SK-N-SH (cell line): ENCODE data around the gene TCP11L2. TPM values are rescaled to one million over a fixed set of nuclear protein-coding genes. Genes with fewer than 3 reads are reported as not detected.

Experiments used
- CTCF ChIA-PET: fragments of 300-600, 350-600 bp; formaldehyde crosslinking; extraction: SDS; loops from one replicate; lab custom pipeline; 2021; lab: Yijun Ruan, JAX
- POLR2A ChIA-PET: fragments of 350-600 bp; sonication (Branson Sonifier 250); formaldehyde crosslinking; extraction: SDS; loops from one replicate; lab custom pipeline; 2020; ENCODE audit warnings: antibody characterized with exemption, inconsistent platforms; lab: Yijun Ruan, JAX
- DNase-seq: peaks from one replicate; pipeline ENCODE4 v3.0.0; 2012
- H2AFZ ChIP-seq: fragments of 200-600 bp; sonication (generic); 2 replicates; pipeline ENCODE4 v1.8.1; 2016; ENCODE audit warnings: antibody characterized with exemption, mild to moderate bottlenecking, low read depth
- H3F3A ChIP-seq: fragments of 200-600 bp; sonication (generic); replicated peaks from 2 replicates; pipeline ENCODE3; 2016; ENCODE audit warnings: antibody characterized with exemption, mild to moderate bottlenecking; ENCODE audit not compliant: insufficient read depth
- H3K27ac ChIP-seq, 2 experiments: fragments of 200-500 bp in 1 of 2; fragments of 200-600 bp in 1 of 2; sonication (Bioruptor generic) in 1 of 2; sonication (generic), shearing (Covaris generic) in 1 of 2; 2 replicates each; pipeline versions ENCODE4 v1.5.1 to v1.6.1; 2014 to 2016; ENCODE audit warnings: low read depth in 2 of 2, inconsistent platforms in 1 of 2, low read length in 1 of 2, mild to moderate bottlenecking in 1 of 2, mixed read lengths in 1 of 2
- H3K27me3 ChIP-seq: fragments of 200-600 bp; sonication (generic), shearing (Covaris generic); 2 replicates; pipeline ENCODE4 v1.6.1; 2016; ENCODE audit warnings: mixed run types; ENCODE audit not compliant: insufficient read depth
- H3K36me3 ChIP-seq, 2 experiments: fragments of 200-500 bp in 1 of 2; fragments of 200-600 bp in 1 of 2; sonication (Bioruptor generic) in 1 of 2; sonication (generic) in 1 of 2; replicated peaks in 1 of 2; 2 replicates each; pipeline versions ENCODE3 to v1.5.1; 2014 to 2016; ENCODE audit warnings: low read length in 1 of 2, mild to moderate bottlenecking in 1 of 2; ENCODE audit not compliant: insufficient read depth in 2 of 2, control insufficient read depth in 1 of 2
- H3K4me1 ChIP-seq, 2 experiments: fragments of 200-500 bp in 1 of 2; fragments of 200-600 bp in 1 of 2; sonication (Bioruptor generic) in 1 of 2; sonication (generic), shearing (Covaris generic) in 1 of 2; 2 replicates each; pipeline versions ENCODE4 v1.5.1 to v1.6.1; 2014 to 2016; ENCODE audit warnings: low read depth in 1 of 2, low read length in 1 of 2, mixed run types in 1 of 2; ENCODE audit not compliant: insufficient read depth in 2 of 2, control insufficient read depth in 1 of 2
- H3K4me2 ChIP-seq: fragments of 200-600 bp; sonication (generic), shearing (Covaris generic); 2 replicates; pipeline ENCODE4 v1.6.1; 2017; ENCODE audit warnings: mixed run types
- H3K4me3 ChIP-seq, 2 experiments: fragments of 200-500 bp in 1 of 2; fragments of 200-600 bp in 1 of 2; sonication (Bioruptor generic) in 1 of 2; sonication (generic), shearing (Covaris generic) in 1 of 2; 2 replicates each; pipeline versions ENCODE4 v1.5.1 to v1.8.1; 2014 to 2016; ENCODE audit warnings: low read depth in 2 of 2, inconsistent platforms in 1 of 2, low read length in 1 of 2, mild to moderate bottlenecking in 1 of 2, mixed read lengths in 1 of 2, moderate library complexity in 1 of 2
- H3K79me2 ChIP-seq: fragments of 200-600 bp; sonication (generic); 2 replicates; pipeline ENCODE4 v1.8.1; 2017; ENCODE audit warnings: mild to moderate bottlenecking; ENCODE audit not compliant: insufficient read depth
- H3K9ac ChIP-seq: fragments of 200-600 bp; sonication (generic); 2 replicates; pipeline ENCODE4 v1.6.1; 2017; ENCODE audit warnings: mixed run types
- H3K9me2 ChIP-seq: fragments of 200-600 bp; sonication (generic); 2 replicates; pipeline ENCODE4 v1.6.1; 2017; ENCODE audit warnings: mixed run types
- H3K9me3 ChIP-seq: fragments of 200-600 bp; sonication (generic); 2 replicates; pipeline ENCODE4 v1.6.1; 2017; ENCODE audit warnings: mixed run types, mild to moderate bottlenecking, moderate library complexity
- H4K20me1 ChIP-seq: fragments of 200-600 bp; sonication (generic); 2 replicates; pipeline ENCODE4 v1.6.1; 2017; ENCODE audit warnings: mild to moderate bottlenecking, mixed run types; ENCODE audit not compliant: insufficient read depth
- CHD2 ChIP-seq: fragments of 150-350 bp; IDR thresholded peaks from 2 replicates; pipeline ENCODE4 v1.6.1; 2018; ENCODE audit warnings: low read length; ENCODE audit not compliant: partially characterized antibody
- ELF1 ChIP-seq: IDR thresholded peaks from 2 replicates; pipeline ENCODE4 v1.4.0; 2012
- FOXJ3 ChIP-seq: sonication (generic); formaldehyde crosslinking; IDR thresholded peaks from 2 replicates; pipeline ENCODE4 v1.5.1; 2020; ENCODE audit warnings: mild to moderate bottlenecking, missing genetic modification reagents
- JUND ChIP-seq: IDR thresholded peaks from 2 replicates; pipeline ENCODE4 v1.4.0; 2012
- RAD21 ChIP-seq: IDR thresholded peaks from 2 replicates; pipeline ENCODE4 v1.6.1; 2012; ENCODE audit warnings: mild to moderate bottlenecking, low read length
- RCOR1 ChIP-seq: fragments of 150-350 bp; IDR thresholded peaks from 2 replicates; pipeline ENCODE4 v1.6.1; 2017; ENCODE audit warnings: antibody characterized with exemption, low read length
- SMC3 ChIP-seq: IDR thresholded peaks from 2 replicates; pipeline ENCODE4 v1.6.1; 2012; ENCODE audit warnings: low read depth, low read length, improper control_type of control experiment
- TCF12 ChIP-seq: IDR thresholded peaks from 2 replicates; pipeline ENCODE4 v1.4.0; 2012
- TEAD4 ChIP-seq: IDR thresholded peaks from 2 replicates; pipeline ENCODE4 v1.4.0; 2012; ENCODE audit warnings: mild to moderate bottlenecking, borderline replicate concordance; ENCODE audit not compliant: insufficient read depth
- YY1 ChIP-seq: IDR thresholded peaks from 2 replicates; pipeline ENCODE4 v1.4.0; 2012; ENCODE audit warnings: low read depth, mild to moderate bottlenecking
- WGBS: methylation state at CpG from one replicate; pipeline ENCODE4 v1.1.6; 2017; ENCODE audit warnings: low lambda C conversion rate; 5-methylcytosine and 5-hydroxymethylcytosine counted together
- polyA plus RNA-seq, 3 experiments: library from polyadenylated mRNA; depleted of rRNA; stranded (reverse); fragments of >200 nt; gene quantifications; 2 replicates each; pipeline ENCODE4 v1.2.3, GENCODE V29; 2012
- TF ChIP-seq, protein P1 (sequence below): fragments of 200-600 bp; sonication (generic); IDR thresholded peaks from 2 replicates; pipeline ENCODE4 v1.6.1; 2017; ENCODE audit warnings: antibody characterized with exemption, mild to moderate bottlenecking, moderate library complexity
- TF ChIP-seq, protein P2 (sequence below): IDR thresholded peaks from 2 replicates; pipeline ENCODE4 v1.4.0; 2012; ENCODE audit warnings: low read depth
- TF ChIP-seq, protein P3 (sequence below): IDR thresholded peaks from 2 replicates; pipeline ENCODE4 v1.6.1; 2012; ENCODE audit warnings: mild to moderate bottlenecking, low read depth, low read length, moderate library complexity

TCP11L2 gene
- polyA plus RNA-seq, 1 of the 3 experiments (the other 2 are of a cell fraction): 4.0 TPM

- no peak overlapping the region for H3K27ac ChIP-seq
- no peaks in the 10 kb centered on the region for H3K4me1 ChIP-seq
- 42% methylated on average over 3 of the region's 3 CpGs for WGBS
- TF ChIP-seq RCOR1 (no peak), YY1 (no peak), FOXJ3 (CRISPR knock-in tag) (no peak), TCF12 (no peak)
- CTCF ChIA-PET: interaction anchor here (1.0 to 12.2 kb wide), 8 partner anchors 8 to 56 kb away, joined by 3 to 173 read pairs (median 4); no protein-coding TSS in a partner anchor
- H3K27me3 ChIP-seq: no peaks in the 10 kb centered on the region
- no peak overlapping the region for H3K4me3 ChIP-seq
- no peaks in the 10 kb centered on the region for H3K36me3 ChIP-seq
- H3K4me2 ChIP-seq: no peak overlapping the region
- H3K9me3 ChIP-seq: no peaks in the 10 kb centered on the region
- no peak for DNase-seq
- no peaks in the 10 kb centered on the region for H3K79me2 ChIP-seq
- H4K20me1 ChIP-seq: no peaks in the 10 kb centered on the region
- no peaks in the 10 kb centered on the region for H3K9me2 ChIP-seq
- no peak overlapping the region for H2AFZ ChIP-seq
- no peak overlapping the region for H3K9ac ChIP-seq
- POLR2A ChIA-PET: no interaction called here
- no peaks in the 10 kb centered on the region for H3F3A ChIP-seq
Measured at GRCh38 chr12:106281056-106281782, 21.3 kb upstream of the TCP11L2 start.

DNA sequence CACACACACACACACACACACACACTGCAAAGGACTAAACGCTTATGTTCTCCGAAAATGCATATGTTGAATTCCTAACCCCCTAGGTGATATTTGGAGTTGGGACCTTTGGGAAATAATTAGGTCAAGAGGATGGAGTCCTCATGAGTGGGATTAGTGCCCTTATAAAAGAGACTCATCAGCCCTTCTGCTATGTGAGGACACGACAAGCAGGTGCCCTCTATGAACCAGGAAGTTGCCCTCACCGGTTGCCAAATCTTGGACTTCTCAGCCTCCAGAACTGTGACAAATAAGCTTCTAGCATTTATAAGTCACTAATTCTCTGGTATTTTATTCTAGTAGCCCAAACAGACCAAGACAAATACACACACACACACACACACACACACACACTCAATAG is 20.7 kb upstream of the TCP11L2 start:
- no peaks in the 10 kb centered on the region for H3F3A ChIP-seq
- WGBS: 92% methylated on average over 4 of the region's 4 CpGs
- POLR2A ChIA-PET: no interaction called here

GRCh38 chr12:106282457-106283097 is 20.0 kb upstream of the TCP11L2 start:
- Histone ChIP-seq H3K4me3 (no peak overlapping the region; a peak in 1 of 4 replicates), H3F3A (peaks cover 2% of the 10 kb centered on the region), H3K4me1 (no peaks in the 10 kb centered on the region), H3K27me3 (no peaks in the 10 kb centered on the region), H3K36me3 (no peaks in the 10 kb centered on the region), H4K20me1 (no peaks in the 10 kb centered on the region), H3K9ac (no peak overlapping the region), H3K9me3 (no peaks in the 10 kb centered on the region), H3K9me2 (no peaks in the 10 kb centered on the region), H3K79me2 (no peaks in the 10 kb centered on the region), H3K27ac (no peak overlapping the region), H2AFZ (no peak overlapping the region), H3K4me2 (no peak overlapping the region)
- ChIA-PET CTCF (interaction anchor here (0.6 to 12.2 kb wide), 22 partner anchors 9 to 704 kb away, joined by 3 to 173 read pairs (median 4); no protein-coding TSS in a partner anchor), POLR2A (no interaction called here)
- WGBS: 27% methylated on average over 7 of the region's 7 CpGs
- peak; percentile 66 for TF ChIP-seq RAD21
- no peak for TF ChIP-seq JUND
- no peak for TF ChIP-seq FOXJ3 (CRISPR knock-in tag)
- TF ChIP-seq ELF1: no peak
- TF ChIP-seq, protein P1, sequence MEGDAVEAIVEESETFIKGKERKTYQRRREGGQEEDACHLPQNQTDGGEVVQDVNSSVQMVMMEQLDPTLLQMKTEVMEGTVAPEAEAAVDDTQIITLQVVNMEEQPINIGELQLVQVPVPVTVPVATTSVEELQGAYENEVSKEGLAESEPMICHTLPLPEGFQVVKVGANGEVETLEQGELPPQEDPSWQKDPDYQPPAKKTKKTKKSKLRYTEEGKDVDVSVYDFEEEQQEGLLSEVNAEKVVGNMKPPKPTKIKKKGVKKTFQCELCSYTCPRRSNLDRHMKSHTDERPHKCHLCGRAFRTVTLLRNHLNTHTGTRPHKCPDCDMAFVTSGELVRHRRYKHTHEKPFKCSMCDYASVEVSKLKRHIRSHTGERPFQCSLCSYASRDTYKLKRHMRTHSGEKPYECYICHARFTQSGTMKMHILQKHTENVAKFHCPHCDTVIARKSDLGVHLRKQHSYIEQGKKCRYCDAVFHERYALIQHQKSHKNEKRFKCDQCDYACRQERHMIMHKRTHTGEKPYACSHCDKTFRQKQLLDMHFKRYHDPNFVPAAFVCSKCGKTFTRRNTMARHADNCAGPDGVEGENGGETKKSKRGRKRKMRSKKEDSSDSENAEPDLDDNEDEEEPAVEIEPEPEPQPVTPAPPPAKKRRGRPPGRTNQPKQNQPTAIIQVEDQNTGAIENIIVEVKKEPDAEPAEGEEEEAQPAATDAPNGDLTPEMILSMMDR: peak; percentile 71
- peak; percentile 59 for TF ChIP-seq SMC3
- TF ChIP-seq, protein P2, sequence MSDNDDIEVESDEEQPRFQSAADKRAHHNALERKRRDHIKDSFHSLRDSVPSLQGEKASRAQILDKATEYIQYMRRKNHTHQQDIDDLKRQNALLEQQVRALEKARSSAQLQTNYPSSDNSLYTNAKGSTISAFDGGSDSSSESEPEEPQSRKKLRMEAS: no peak
- TF ChIP-seq, protein P3, sequence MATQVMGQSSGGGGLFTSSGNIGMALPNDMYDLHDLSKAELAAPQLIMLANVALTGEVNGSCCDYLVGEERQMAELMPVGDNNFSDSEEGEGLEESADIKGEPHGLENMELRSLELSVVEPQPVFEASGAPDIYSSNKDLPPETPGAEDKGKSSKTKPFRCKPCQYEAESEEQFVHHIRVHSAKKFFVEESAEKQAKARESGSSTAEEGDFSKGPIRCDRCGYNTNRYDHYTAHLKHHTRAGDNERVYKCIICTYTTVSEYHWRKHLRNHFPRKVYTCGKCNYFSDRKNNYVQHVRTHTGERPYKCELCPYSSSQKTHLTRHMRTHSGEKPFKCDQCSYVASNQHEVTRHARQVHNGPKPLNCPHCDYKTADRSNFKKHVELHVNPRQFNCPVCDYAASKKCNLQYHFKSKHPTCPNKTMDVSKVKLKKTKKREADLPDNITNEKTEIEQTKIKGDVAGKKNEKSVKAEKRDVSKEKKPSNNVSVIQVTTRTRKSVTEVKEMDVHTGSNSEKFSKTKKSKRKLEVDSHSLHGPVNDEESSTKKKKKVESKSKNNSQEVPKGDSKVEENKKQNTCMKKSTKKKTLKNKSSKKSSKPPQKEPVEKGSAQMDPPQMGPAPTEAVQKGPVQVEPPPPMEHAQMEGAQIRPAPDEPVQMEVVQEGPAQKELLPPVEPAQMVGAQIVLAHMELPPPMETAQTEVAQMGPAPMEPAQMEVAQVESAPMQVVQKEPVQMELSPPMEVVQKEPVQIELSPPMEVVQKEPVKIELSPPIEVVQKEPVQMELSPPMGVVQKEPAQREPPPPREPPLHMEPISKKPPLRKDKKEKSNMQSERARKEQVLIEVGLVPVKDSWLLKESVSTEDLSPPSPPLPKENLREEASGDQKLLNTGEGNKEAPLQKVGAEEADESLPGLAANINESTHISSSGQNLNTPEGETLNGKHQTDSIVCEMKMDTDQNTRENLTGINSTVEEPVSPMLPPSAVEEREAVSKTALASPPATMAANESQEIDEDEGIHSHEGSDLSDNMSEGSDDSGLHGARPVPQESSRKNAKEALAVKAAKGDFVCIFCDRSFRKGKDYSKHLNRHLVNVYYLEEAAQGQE: no peak
- peak; percentile 58 for DNase-seq

More for the DNA sequence above, 20.7 kb upstream of the TCP11L2 start:
- no peaks in the 10 kb centered on the region for H4K20me1 ChIP-seq
- H3K27me3 ChIP-seq: no peaks in the 10 kb centered on the region
- CTCF ChIA-PET: interaction anchor here (1.0 to 12.2 kb wide), 15 partner anchors 9 to 66 kb away, joined by 3 to 173 read pairs (median 5); no protein-coding TSS in a partner anchor
- no peaks in the 10 kb centered on the region for H3K4me1 ChIP-seq
- H3K9me2 ChIP-seq: no peaks in the 10 kb centered on the region
- H3K27ac ChIP-seq: no peak overlapping the region
- no peak for TF ChIP-seq CHD2
- no peak for TF ChIP-seq TEAD4
- H3K4me3 ChIP-seq: no peak overlapping the region
- H3K4me2 ChIP-seq: no peak overlapping the region
- DNase-seq: no peak
- H3K9me3 ChIP-seq: no peaks in the 10 kb centered on the region
- no peaks in the 10 kb centered on the region for H3K79me2 ChIP-seq
- no peak overlapping the region for H2AFZ ChIP-seq
- H3K36me3 ChIP-seq: no peaks in the 10 kb centered on the region
- no peak overlapping the region for H3K9ac ChIP-seq
